Activated naive CD8-positive, alpha-beta T cell treated with anti-CD3 and anti-CD28 coated beads, Interleukin-2, amount 10 ng/mL, durations not matched to agents 7 days and 5 days (primary cell): ENCODE results near the gene MCM9. TPM values are rescaled to one million over a fixed set of nuclear protein-coding genes. Genes with fewer than 3 reads are reported as not detected.

Experiments used
- ATAC-seq: fragments of 150-1000 bp; cut with Tn5 transposase; one replicate; pipeline ENCODE4 v1.10.0; 2021; ENCODE audit warnings: low read depth, moderate library complexity
- POLR2A ChIA-PET: fragments of 350-600 bp; sonication (Branson Sonifier 250); formaldehyde crosslinking; loops from one replicate; lab custom pipeline; 2021; ENCODE audit warnings: antibody characterized with exemption; lab: Charles Lee
- DNase-seq: peaks from one replicate; pipeline ENCODE4 v3.0.0; 2021
- H3K27ac Mint-ChIP-seq: one replicate; pipeline ENCODE4 v1.8.0; 2022; ENCODE audit warnings: mild to moderate bottlenecking, mixed read lengths
- H3K27me3 Mint-ChIP-seq: one replicate; pipeline ENCODE4 v1.8.0; 2022; ENCODE audit warnings: mild to moderate bottlenecking, moderate library complexity, mixed read lengths
- H3K36me3 Mint-ChIP-seq: one replicate; pipeline ENCODE4 v1.8.0; 2021; ENCODE audit warnings: mild to moderate bottlenecking, mixed read lengths
- H3K4me1 Mint-ChIP-seq: one replicate; pipeline ENCODE4 v1.8.0; 2021; ENCODE audit warnings: mixed read lengths
- H3K4me3 Mint-ChIP-seq: one replicate; pipeline ENCODE4 v1.8.0; 2022; ENCODE audit warnings: mild to moderate bottlenecking, moderate library complexity, mixed read lengths
- H3K9me3 Mint-ChIP-seq: one replicate; pipeline ENCODE4 v1.8.0; 2021; ENCODE audit warnings: mixed read lengths
- total RNA-seq, 2 experiments: library from RNA; stranded (reverse); gene quantifications; one replicate each; pipeline ENCODE4 v1.2.3, GENCODE V29; 2021

The MCM9 gene
- total RNA-seq, 2 experiments from 2014 or later: 22.8 to 25.1 TPM

DNA sequence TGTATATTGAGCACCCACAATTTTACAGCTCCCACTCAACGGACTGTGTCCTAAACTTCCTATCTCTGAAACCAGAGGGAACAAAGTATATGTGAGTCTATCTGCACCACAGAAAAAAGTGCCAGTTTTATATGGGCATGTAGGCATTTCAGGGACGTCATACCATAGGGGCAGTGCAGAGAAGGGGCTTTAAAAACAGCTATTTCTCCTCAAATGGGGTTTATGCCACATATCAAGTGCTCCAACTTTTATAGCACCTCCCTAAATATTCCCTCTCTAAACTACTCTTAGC lies 69.9 kb downstream of the MCM9 start:
- ATAC-seq (peak; percentile 14), DNase-seq (no peak)
- Mint-ChIP-seq H3K36me3 (peaks cover 44% of the 10 kb centered on the region), H3K27ac (no peak overlapping the region), H3K27me3 (no peaks in the 10 kb centered on the region), H3K4me3 (peak overlapping the region; percentile 79), H3K4me1 (peaks cover 24% of the 10 kb centered on the region), H3K9me3 (peaks cover 18% of the 10 kb centered on the region)
- POLR2A ChIA-PET: interaction anchor here (1.2 kb wide), 1 partner anchor 28 kb away, joined by 4 read pairs; the partner anchor contains the start of gene ASF1A

DNA sequence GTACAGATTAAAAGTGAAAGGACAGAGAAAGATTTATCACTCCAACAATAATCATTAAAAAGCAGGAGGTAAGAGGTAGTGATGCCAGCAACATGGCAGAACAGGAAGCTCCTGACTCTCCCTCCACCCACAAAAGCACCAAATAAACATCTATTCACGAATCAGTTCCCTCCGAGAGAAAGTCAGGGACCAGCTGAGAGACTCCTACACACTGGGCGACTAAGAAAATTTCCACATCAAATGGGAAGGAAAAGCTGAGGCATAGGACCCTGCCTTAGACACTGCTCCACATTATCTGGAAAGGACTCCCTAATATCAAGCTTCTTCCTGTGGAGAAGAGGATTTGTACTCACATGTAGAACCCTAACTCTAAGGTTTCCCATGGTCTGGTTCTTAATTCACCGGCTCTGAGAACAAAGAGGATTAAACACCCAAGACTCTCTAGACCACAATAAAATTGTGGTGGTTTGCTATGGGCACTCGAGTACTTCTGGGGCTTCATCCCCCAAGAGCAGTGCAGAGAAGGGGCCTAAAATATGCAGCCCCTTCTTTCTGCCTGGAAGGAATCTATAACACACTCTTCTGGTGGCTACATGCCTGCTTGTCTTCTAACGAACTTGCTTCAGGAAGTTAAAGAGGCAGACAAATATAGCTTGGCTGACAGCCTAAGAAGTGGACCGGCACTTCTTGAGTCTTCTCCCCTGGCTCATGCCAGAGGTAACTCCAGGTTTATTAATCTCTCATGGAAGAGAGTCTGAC lies 70.4 kb downstream of the MCM9 start:
- H3K36me3 Mint-ChIP-seq: peaks cover 44% of the 10 kb centered on the region
- peaks cover 22% of the 10 kb centered on the region for H3K9me3 Mint-ChIP-seq
- H3K27ac Mint-ChIP-seq: peak overlapping the region; percentile 54
- H3K4me1 Mint-ChIP-seq: peaks cover 24% of the 10 kb centered on the region
- POLR2A ChIA-PET: interaction anchor here (0.7 to 1.2 kb wide), 2 partner anchors 27 to 29 kb away, joined by 3 to 4 read pairs; partner anchors contain the start of gene ASF1A
- H3K4me3 Mint-ChIP-seq: peak overlapping the region; percentile 79
- DNase-seq: no peak
- peak; percentile 62 for ATAC-seq
- H3K27me3 Mint-ChIP-seq: no peaks in the 10 kb centered on the region

GRCh38 chr6:118862443-118862842 lies 72.5 kb downstream of the MCM9 start:
- POLR2A ChIA-PET: no interaction called here
- Mint-ChIP-seq H3K4me3 (no peak overlapping the region), H3K9me3 (peaks cover 22% of the 10 kb centered on the region), H3K4me1 (peaks cover 25% of the 10 kb centered on the region), H3K27ac (no peak overlapping the region), H3K36me3 (peaks cover 39% of the 10 kb centered on the region), H3K27me3 (no peaks in the 10 kb centered on the region)
- ATAC-seq (no peak), DNase-seq (no peak)

DNA sequence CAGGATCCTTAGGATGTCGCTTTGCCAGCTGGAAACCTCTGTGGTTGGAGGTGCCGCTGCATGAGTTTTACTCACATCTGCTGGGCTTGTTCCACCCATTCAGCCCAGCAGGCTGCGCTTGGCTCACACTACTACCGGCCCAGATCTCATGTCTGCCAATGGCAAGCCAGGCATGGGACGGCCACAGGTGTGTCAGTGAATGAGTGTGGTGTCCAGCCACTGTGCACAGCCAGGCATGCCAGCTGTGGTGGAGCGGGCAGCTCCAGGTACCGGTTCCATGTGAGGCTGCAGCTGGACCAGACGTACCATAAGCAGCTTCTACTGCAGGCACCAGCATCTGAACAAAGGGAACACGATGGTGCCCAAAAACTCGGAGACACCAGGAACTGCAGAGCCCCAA lies 74.1 kb downstream of the MCM9 start:
- POLR2A ChIA-PET: interaction anchor here (1.7 kb wide), 1 partner anchor 34 kb away, joined by 3 read pairs; no protein-coding TSS in a partner anchor
- H3K4me1 Mint-ChIP-seq: peaks cover 22% of the 10 kb centered on the region
- H3K9me3 Mint-ChIP-seq: peaks cover 14% of the 10 kb centered on the region
- ATAC-seq (no peak), DNase-seq (no peak)
- no peaks in the 10 kb centered on the region for H3K27me3 Mint-ChIP-seq
- no peak overlapping the region for H3K4me3 Mint-ChIP-seq
- no peak overlapping the region for H3K27ac Mint-ChIP-seq
- peaks cover 34% of the 10 kb centered on the region for H3K36me3 Mint-ChIP-seq

DNA sequence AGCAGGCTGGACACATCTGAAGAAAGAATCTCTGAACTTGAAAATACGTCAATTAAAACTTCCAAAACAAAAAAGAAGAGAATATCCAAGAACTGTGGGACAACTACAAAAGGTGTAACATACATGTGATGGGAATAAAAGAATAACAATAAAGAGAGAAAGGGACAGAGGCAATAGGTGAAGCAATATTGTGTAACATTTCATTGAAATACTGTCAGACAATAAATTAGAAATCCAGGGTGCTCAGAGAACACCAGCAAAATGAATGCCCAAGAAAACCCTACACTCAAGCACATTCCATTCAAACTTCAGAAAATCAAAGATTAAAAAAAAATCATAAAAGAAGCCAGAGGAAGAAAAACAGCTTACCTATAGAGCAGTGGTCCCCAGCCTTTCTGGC lies 74.6 kb downstream of the MCM9 start:
- H3K4me3 Mint-ChIP-seq: no peak overlapping the region
- H3K36me3 Mint-ChIP-seq: peaks cover 31% of the 10 kb centered on the region
- H3K27me3 Mint-ChIP-seq: no peaks in the 10 kb centered on the region
- POLR2A ChIA-PET: interaction anchor here (1.7 kb wide), 1 partner anchor 34 kb away, joined by 3 read pairs; no protein-coding TSS in a partner anchor
- H3K27ac Mint-ChIP-seq: no peak overlapping the region
- H3K9me3 Mint-ChIP-seq: peaks cover 12% of the 10 kb centered on the region
- DNase-seq: no peak
- H3K4me1 Mint-ChIP-seq: peaks cover 22% of the 10 kb centered on the region
- no peak for ATAC-seq

GRCh38 chr6:118859517-118860064 lies 75.4 kb downstream of the MCM9 start:
- Mint-ChIP-seq H3K27me3 (no peaks in the 10 kb centered on the region), H3K9me3 (peaks cover 12% of the 10 kb centered on the region), H3K36me3 (peaks cover 31% of the 10 kb centered on the region), H3K27ac (no peak overlapping the region), H3K4me1 (peaks cover 17% of the 10 kb centered on the region), H3K4me3 (no peak overlapping the region)
- POLR2A ChIA-PET: no interaction called here
- no peak for ATAC-seq
- no peak for DNase-seq

- DNase-seq (no peak), ATAC-seq (no peak)
- POLR2A ChIA-PET: no interaction called here
- Mint-ChIP-seq H3K27ac (no peak overlapping the region), H3K4me1 (peaks cover 1% of the 10 kb centered on the region), H3K9me3 (peaks cover 8% of the 10 kb centered on the region), H3K27me3 (no peaks in the 10 kb centered on the region), H3K36me3 (peaks cover 33% of the 10 kb centered on the region), H3K4me3 (no peak overlapping the region)
Measured at GRCh38 chr6:118856301-118856700, 78.7 kb downstream of the MCM9 start.

GRCh38 chr6:118853408-118853807 lies 81.6 kb downstream of the MCM9 start:
- Mint-ChIP-seq H3K27ac (no peak overlapping the region), H3K4me3 (no peak overlapping the region), H3K27me3 (no peaks in the 10 kb centered on the region), H3K36me3 (peaks cover 20% of the 10 kb centered on the region), H3K9me3 (peaks cover 2% of the 10 kb centered on the region), H3K4me1 (no peaks in the 10 kb centered on the region)
- DNase-seq: no peak
- ATAC-seq: no peak
- POLR2A ChIA-PET: no interaction called here

DNA sequence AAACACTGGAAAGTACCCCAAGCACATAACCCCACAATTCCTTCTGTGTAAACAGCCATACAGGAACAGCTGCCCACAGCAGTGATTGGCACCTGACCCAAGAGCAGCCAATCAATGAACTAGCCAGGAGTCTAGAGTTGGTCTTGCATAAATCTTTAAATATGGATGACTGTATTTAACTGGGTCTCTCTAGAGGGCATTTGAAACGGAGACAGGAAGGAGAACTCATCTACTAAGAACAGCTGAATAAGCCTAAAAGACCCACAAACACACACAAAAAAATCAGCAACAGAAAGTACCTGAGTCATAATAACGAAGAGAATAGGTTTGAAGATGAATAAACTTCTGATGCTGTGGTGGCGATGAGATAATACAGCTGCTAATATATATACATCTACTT lies 90.0 kb downstream of the MCM9 start:
- peak overlapping the region; percentile 65 for H3K27ac Mint-ChIP-seq
- ATAC-seq: peak; percentile 31
- peaks cover 17% of the 10 kb centered on the region for H3K4me1 Mint-ChIP-seq
- no peaks in the 10 kb centered on the region for H3K27me3 Mint-ChIP-seq
- peaks cover 26% of the 10 kb centered on the region for H3K36me3 Mint-ChIP-seq
- H3K4me3 Mint-ChIP-seq: peak overlapping the region; percentile 11
- POLR2A ChIA-PET: interaction anchor here (0.9 to 1.6 kb wide), 2 partner anchors 49 to 136 kb away, joined by 3 to 4 read pairs; no protein-coding TSS in a partner anchor
- H3K9me3 Mint-ChIP-seq: peaks cover 2% of the 10 kb centered on the region
- DNase-seq: no peak

GRCh38 chr6:118843685-118844390 lies 91.1 kb downstream of the MCM9 start:
- peaks cover 17% of the 10 kb centered on the region for H3K4me1 Mint-ChIP-seq
- peaks cover 36% of the 10 kb centered on the region for H3K36me3 Mint-ChIP-seq
- H3K9me3 Mint-ChIP-seq: peaks cover 5% of the 10 kb centered on the region
- H3K27ac Mint-ChIP-seq: peak overlapping the region; percentile 21
- H3K27me3 Mint-ChIP-seq: no peaks in the 10 kb centered on the region
- ATAC-seq (peak; percentile 84), DNase-seq (no peak)
- no peak overlapping the region for H3K4me3 Mint-ChIP-seq
- POLR2A ChIA-PET: no interaction called here

DNA sequence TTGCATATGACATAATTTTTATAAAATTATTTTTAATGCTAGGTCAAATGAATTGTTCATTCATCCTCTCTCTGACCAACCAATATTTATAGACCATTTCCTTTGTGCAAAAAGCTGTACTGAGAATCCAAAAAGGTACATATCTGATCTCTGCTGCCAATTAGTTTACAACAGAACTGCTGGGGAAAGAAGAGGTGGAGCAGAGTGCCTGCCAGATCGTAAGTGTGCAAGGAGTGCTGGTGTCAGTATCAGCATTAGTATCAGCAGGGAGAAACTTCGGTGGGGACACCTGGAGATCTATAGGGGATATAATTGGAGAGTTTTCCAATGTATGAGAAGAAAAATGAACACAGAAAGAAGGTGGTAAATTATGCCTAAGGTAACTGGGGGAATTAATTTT lies 104.3 kb downstream of the MCM9 start:
- Mint-ChIP-seq H3K27me3 (no peaks in the 10 kb centered on the region), H3K9me3 (peaks cover 13% of the 10 kb centered on the region), H3K4me3 (no peak overlapping the region), H3K4me1 (peaks cover 18% of the 10 kb centered on the region), H3K36me3 (peaks cover 18% of the 10 kb centered on the region), H3K27ac (no peak overlapping the region)
- ATAC-seq: no peak
- POLR2A ChIA-PET: no interaction called here
- DNase-seq: no peak

GRCh38 chr6:118829817-118830478 lies 105.0 kb downstream of the MCM9 start:
- Mint-ChIP-seq H3K9me3 (peaks cover 10% of the 10 kb centered on the region), H3K36me3 (peaks cover 22% of the 10 kb centered on the region), H3K27me3 (no peaks in the 10 kb centered on the region), H3K4me3 (no peak overlapping the region), H3K27ac (no peak overlapping the region), H3K4me1 (peaks cover 16% of the 10 kb centered on the region)
- ATAC-seq (no peak), DNase-seq (no peak)
- POLR2A ChIA-PET: no interaction called here

DNA sequence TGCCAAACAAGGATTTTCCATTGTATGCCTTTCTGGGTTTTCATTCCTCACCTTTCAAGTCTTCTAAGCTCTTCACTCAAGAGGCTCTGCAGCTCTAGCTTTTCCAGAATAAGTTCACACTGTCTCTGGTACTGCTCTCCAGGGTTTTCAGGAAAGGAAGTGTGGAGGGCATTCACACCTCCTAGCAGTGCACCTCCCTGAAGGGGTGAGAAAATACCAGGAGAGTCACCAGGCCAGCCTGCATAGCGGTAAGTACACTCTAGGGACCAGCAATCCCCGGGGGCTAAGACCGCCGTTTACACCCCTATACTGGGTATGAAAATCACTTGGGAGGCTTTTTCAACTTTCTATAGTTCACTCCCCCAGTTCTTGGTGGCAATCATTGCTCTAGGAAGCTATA lies 108.9 kb downstream of the MCM9 start:
- ATAC-seq (no peak), DNase-seq (no peak)
- peaks cover 6% of the 10 kb centered on the region for H3K4me1 Mint-ChIP-seq
- H3K27me3 Mint-ChIP-seq: no peaks in the 10 kb centered on the region
- H3K4me3 Mint-ChIP-seq: no peak overlapping the region
- H3K36me3 Mint-ChIP-seq: peaks cover 36% of the 10 kb centered on the region
- H3K27ac Mint-ChIP-seq: no peak overlapping the region
- POLR2A ChIA-PET: no interaction called here
- H3K9me3 Mint-ChIP-seq: peaks cover 1% of the 10 kb centered on the region
